Stimulated activated CD4-positive, alpha-beta T cell treated with anti-CD3 and anti-CD28 coated beads, Interleukin-12 subunit alpha, Interleukin-12 subunit beta, amount 100 ng/mL, for 48 hours (primary cell): ENCODE measurements around the gene FERMT1.

Experiments
- DNase-seq, 3 donors: peaks; one replicate each; pipeline ENCODE4 v3.0.0-alpha.2; 2020; ENCODE audit warnings: low read depth in 2 of 3, low spot score in 1 of 3

FERMT1 gene, protein sequence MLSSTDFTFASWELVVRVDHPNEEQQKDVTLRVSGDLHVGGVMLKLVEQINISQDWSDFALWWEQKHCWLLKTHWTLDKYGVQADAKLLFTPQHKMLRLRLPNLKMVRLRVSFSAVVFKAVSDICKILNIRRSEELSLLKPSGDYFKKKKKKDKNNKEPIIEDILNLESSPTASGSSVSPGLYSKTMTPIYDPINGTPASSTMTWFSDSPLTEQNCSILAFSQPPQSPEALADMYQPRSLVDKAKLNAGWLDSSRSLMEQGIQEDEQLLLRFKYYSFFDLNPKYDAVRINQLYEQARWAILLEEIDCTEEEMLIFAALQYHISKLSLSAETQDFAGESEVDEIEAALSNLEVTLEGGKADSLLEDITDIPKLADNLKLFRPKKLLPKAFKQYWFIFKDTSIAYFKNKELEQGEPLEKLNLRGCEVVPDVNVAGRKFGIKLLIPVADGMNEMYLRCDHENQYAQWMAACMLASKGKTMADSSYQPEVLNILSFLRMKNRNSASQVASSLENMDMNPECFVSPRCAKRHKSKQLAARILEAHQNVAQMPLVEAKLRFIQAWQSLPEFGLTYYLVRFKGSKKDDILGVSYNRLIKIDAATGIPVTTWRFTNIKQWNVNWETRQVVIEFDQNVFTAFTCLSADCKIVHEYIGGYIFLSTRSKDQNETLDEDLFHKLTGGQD

DNA sequence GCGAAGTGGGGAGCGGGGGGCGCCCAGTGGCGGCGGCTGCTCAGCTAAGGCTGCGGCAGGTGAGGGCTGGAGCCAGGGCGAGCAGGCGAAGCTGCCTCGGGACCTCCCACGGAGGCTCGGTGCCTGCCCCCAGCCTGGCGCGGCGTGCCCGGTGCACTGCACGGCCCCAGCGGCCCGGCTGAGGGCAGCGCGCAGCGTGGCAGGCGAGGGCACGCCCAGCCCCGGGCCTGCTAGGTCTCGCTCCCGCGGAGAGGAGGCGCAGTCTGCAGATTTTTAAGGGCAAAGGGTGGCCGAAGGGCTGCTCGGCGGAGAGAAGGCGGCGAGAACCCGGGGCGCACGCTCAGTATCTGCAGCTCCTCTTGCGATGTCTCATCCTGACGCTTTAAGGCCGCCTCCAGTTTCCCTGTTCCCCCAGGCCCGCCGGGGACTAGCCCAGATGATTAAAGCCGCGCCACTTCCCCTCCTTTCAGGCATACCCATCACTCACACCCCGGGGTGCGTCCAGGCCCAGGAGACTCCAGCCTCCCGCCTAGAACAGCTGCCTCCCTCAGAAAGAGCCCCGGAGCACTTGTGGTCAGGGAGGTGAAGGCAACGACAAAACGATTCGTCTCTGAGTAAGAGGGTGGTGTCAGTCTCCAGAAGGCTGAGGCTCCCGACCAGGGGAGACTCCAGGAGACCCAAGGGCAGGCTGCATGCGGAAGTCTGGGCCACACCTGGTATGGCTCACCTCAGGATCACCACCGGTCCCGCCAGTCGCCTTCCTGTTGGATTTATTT is at the start of gene FERMT1:
TSS of gene FERMT1 (minus strand) at position 158 of the 776 bp plus-strand sequence. CDS start 3,476 bp downstream, outside the sequence.
- peak; percentile 17 to 31 (median 20) for DNase-seq

DNA sequence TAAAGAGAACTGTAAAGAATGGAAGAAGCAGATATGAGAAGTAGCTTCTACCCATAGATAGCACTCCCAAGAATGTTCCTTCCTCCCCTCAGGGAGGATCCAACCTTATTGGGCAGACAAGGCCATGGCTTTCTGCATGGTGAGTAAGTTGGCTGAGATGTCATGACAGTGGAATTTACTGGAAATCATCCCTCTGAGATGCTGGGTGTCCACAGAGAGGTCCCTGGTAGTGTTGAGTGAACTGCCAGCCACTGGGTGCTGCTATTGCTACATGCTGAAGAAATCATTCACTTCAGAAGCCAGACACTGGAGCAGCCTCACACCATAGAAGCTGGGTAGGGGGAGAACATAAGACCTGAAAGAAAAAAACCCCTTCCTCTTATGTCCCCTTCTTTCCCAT is 46.4 kb upstream of the FERMT1 start:
- DNase-seq: no peak

DNA sequence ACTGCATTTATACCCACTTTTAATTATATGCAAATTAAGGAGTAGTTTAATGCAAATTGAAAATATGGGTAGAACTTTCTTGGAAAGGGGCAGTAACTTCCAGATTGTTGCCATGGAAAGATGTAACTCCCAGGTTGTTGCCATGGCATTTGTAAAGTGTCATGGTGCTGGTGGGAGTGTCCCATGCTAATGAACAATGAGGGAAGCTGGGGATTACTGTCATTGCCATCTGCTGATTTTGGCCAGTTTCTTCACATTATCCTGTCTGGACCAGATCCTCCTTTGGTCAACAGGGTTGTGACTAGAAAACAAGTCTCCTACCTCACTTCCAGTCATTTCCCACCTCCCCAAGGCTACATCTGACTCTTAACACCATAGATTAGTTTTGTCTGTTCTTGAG is 45.4 kb upstream of the FERMT1 start:
- DNase-seq: no peak

DNA sequence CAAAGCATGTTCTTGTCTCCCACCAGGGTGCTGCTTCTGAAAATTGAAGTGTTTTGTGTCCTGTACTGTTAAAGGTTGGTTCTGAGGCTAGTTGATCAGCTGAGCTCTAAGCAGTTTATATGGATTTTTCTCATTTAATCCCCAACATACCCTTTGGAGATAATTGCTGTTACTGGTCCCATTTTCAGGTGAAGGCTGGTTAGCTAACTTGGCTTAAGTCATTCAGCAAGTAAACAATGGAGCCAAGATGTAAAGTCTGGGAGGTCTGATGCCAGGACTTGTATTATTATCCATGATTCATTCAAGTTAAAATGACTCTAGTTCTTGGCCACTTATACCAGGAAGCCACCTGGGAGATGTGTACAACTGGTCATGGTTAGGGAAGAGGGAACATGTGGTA is 42.5 kb upstream of the FERMT1 start:
- DNase-seq: no peak

DNA sequence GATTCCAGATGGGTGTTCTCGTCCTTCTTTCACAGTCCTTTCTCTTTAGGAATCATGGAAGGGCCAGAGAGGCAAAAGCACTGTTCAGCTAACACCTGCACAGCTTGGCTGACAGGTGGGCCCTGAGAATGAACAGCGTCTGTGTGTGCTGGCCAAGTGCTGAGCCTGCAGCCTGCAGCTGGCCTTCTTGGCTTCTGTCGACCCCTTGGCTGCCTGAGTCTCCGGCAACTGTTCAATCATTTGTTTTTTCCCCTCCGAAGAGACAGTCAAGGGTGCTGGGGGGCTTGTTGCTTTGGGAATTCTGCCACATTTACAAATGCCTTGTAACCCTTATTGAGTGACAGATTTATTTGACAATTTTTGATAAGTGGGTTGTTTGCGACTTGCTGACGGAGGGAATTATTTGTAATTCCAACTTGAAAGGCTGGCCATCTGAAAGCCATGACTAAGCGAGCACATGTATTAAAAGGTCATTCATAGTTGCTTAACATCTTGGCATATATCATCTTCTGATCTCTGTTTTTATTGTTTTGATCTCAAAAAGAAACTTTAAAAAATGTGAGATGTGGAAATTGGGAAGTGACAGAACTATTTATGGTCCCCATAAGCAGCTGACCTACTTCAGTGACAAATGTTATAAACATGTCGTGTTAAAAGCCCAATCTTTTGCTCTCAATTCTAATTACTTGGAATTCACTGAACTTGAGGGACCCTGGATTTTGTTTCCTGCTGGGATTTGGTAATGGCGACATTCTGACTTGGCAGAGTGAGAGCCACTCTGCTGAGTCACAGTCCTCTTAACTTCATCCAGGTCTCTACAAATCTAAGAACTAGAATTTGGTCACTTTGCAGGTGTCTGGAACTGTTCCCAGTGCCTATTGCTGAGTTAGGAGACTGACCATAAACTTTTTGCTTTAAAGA is 41.9 kb upstream of the FERMT1 start:
- no peak for DNase-seq

DNA sequence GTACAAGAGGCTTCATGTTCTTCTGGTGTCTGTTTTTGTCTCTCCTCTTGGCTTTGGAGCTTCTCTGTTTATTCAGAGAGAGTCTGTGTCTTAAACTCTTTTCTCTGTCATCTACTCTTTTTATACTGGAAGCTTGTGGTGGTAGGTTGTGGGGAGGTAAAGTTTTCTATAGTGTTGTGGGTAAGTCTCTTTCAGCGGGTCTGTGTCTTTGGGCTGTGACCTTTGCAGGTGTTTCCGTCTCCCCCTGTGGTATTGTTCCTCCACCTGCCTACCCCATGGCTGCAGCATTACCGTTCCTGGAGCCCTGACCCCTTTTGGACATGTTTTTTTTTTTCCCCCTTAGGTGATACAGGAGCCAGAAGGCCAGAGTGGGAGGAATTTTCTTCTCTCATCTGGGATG is 37.9 kb upstream of the FERMT1 start:
- no peak for DNase-seq

DNA sequence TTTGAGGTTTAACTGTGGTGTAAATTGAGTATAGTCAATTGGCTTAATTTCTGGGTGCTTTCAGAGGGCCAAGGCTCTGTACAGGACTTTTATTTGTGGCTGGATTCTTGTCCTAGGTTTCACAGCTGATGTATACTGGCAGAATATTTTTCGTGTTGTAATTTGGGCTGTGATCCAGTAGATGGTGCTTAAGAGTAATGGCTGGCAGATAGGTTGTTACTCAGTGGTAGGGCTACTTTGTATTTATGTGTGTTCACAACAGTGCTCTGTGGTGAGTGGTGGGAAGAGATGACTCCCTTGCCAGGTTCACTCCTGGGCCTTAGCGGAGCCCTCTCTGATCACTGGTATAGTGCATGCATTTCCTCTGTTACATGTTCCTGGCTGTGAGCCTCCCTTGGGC is 34.5 kb upstream of the FERMT1 start:
- no peak for DNase-seq

DNA sequence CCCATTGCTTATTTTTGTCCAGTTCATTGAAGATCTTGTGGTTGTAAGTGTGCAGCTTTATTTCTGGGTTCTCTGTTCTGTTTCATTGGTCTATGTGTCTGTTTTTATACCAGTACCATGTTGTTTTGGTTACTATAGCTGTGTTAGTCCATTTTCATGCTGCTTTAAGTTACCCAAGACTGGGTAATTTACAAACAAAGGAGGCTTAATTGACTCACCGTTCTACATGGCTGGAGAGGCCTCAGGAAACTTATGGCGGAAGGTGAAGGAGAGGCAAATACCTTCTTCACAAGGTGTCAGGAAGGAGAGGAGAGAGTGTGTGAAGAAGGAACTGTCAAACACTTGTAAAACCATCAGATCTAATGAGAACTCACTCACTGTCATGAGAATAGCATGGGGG is 29.9 kb upstream of the FERMT1 start:
- DNase-seq: no peak

DNA sequence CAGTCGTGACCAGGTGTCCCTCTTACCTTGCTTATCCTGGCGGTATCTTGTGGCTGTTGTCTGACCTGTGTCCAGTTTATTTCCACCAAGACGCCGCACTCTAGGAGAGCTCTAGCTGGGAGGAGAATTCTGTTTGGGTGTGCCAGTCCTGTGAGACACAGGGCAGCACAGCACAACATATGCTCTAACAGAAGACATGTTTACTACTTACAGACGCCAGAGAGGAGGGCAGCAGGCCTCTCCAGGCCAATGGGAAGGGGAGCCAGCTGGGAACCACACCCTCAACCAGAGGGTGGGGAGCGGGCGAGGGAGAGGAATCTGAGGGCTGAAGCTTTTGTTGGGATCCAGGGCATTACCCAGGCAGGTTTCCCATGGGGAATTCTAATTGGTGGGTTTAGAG is 25.2 kb upstream of the FERMT1 start:
- no peak for DNase-seq

DNA sequence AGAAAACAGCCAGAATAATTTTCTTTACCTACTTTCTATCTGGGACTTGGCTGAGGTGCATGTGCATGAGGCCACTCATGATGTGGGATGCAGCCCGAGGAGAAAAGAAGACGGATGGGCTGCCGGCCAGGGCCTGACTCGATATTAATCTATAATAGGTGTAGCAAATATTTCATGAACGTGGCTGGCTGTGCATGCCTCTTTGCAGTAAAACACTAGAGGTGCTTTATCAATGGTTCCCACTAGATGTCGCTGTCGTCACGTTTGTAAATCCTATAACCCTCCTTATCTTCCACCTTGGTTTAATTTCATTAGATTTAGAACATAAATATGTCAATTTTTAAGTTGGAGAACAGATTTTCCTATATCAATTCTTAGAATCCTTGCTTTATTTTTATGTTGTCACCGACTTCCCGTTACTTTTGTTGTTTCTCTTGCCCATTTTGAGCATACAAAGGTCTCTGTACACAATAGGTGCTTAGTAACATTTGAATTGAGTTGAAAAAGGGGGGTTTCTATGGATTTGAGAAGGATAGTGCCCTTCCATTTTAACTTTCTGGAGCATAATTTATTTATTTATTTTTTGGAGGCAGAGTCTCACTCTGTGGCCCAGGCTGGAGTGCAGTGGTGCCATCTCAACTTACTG is 19.6 kb upstream of the FERMT1 start:
- peak in 1 of 3 donors; percentile 43 for DNase-seq

DNA sequence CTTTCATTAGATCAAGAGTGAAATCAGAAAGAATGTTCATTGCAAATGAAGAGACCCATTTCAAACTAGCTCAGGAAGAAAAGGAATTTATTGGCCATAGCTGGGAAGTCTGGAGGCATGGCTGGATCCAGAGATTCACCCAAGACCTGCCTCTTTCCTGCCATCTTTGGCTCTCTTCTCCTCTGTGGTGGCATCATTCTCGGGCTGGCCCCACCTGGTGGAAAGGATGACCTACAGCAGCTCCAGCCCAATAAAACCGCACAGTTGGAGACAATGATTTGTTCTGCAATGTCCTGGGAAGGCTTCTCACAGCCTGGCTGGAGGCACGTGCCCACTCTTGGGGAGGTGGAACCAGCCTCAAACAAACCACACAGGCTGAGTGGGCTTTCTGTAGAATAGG is 18.1 kb upstream of the FERMT1 start:
- DNase-seq: peak in 1 of 3 donors; percentile 5

DNA sequence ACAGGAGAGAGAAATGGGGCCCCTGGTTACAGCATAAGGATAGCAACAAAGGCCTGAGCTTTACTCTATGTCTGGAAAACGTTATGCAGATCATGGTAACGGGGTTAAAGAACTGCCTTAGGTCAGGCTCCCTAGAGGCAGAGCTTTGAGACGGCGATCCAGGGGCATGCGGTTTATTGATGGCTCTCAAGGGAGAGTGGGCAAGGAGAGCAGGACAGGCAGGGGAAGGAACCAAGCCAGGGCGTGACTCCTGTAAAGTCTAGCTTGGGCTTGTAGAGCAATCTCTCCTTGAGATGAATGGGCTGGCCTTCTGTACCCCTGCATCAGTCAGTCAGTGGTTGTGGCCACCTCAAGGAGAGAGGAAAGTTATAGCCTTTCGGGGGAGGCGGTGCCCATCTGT is 12.5 kb upstream of the FERMT1 start:
- DNase-seq: no peak

DNA sequence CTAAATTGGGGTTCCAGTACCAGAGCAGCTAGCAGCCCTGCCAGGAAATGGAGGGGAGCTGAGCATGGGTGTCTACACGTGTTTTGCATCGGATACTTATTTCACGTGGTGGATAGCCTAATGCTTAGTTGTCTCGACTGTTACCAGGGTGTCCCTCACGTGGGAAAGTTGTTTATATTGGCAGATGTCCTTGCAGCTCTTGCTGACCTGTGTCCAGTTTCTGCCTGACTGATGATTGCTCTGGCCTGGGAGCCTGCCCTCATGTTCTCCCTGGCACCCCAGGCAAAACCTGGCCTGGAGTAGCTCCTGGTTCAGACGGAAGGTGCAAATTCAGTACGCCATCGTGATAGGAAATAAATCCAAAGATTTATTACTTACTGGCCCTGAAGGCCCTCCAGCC is 11.8 kb upstream of the FERMT1 start:
- DNase-seq: no peak

DNA sequence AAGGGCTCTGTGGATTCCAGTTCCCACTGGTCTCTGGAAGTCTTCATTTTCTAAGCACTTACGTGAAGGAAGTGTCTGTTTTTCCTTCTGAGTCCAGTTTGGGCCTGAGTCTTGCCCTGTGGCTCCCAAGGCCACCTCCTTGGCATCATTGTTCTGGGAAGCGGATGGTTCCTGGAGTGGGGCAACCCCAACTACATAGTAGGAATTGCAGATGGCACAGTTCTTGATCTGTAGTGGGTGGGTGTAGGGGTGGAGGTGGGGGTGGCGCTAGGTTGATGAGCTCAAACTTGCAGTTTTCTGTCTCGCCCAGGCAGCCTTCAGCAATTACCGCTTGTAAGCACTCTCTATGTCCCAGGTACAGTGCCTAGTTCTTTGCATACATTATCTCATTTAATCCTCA is 7.2 kb upstream of the FERMT1 start:
- no peak for DNase-seq

DNA sequence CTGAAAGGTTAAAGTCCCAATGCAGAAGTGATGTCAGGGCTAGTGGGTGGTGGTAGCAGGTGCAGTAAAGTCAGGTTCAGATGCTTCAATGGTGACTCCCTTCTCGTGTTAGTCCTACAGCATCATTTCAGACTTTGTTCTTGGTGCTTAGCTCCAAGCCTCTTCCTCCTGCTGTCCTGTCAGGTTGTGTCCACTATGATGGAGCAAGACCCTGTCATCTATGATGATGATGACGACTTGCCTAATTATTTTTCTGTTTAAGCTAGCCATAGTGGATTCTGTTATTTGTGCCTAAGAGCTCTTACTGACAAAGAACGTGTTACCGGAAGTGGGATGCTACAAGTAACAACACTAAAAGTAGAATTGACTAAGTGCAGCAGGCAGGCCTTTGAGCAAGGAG is 5.0 kb upstream of the FERMT1 start:
- no peak for DNase-seq

DNA sequence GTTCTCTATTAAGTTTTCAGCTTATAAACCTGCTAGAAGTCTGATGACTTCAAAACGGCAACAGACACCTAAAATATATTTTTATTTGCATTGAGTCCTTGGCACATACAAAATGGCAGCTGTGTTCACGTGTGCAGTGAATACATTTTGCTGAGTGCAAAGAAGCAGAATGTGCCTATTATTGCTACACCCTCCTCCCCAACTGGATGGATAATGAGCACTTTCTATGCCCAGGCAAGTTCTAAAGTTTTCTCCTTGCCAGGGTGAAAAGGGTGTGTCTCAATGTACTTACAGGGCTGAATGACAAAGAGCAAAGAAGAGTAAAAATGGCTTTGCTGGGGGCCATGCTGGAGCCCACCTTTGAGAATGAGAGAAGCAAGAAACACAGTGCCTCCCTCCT is 4.0 kb upstream of the FERMT1 start:
- no peak for DNase-seq

DNA sequence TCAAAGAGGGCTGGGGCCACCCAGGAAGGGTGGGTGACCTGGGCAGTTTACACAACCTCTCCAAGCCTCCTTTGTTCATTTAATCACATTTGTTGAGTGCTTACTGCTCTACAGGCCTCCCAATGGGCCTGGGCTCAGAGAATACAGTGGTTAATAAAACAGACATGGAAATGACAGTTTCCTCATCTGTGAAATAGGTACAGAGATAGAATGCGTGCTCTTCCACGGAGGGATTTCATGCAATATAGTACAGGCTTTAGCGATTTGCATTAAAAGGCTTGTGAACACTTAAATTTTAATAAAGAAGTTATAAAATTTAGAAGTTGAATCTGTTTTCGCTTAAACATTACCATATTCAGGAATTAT is 802 bp upstream of the FERMT1 start:
- DNase-seq: no peak

DNA sequence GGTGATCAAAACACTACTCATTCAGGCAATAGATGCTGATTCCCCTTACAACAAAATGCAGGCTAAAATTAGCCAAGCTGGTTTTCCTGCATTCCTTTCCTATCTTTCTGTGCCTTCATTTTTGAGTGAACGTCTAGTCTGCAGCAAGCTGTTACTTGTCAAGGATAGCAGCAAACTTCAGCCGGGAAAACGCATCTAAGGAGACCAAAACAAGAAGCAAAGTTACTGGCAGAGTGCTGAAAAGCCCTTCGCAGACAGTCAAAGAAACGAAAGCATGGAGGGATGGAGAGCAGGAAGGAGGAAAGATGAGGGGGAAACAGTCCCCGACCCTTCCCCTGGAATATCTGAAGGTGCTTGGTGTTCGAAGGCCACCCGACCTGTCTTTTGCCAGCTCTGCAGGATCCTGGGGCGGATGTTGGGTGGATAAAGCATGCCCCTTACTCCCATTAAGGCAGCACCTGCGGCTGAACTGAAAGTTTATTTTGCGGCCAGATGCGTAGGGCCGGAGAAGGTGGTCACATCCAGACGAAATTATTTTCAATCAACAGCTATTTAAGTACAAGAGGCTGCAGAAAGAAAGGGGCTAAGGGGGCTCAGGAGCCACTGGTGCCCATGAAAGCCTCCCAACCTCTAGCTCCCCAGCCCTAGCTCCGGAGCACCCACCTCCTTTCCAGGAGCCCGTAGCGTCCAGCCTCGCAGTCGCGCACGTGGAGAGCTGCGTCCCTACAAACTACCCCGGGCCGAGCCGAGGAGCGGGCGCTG is 538 bp downstream of the FERMT1 start:
- DNase-seq: peak in 1 of 3 donors; percentile 1

DNA sequence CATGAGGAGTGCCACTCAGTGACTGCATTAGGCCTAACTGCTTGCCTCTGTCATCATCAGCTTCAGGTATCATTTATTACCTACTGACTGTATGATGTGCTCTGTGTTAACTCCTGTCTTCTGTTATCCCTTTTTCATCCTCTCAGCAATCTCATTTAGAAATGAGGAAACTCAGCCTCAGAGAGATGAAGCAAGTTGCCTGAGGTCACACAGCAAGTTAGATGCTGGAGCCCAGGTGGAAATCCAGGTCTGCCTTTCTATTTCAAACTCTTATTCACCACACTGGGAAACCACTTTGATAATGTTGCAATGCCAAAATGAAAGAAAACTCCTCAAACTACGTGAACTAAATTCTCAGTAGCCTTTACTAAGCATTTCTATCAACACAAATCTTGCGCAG is 1.3 kb downstream of the FERMT1 start:
- no peak for DNase-seq

DNA sequence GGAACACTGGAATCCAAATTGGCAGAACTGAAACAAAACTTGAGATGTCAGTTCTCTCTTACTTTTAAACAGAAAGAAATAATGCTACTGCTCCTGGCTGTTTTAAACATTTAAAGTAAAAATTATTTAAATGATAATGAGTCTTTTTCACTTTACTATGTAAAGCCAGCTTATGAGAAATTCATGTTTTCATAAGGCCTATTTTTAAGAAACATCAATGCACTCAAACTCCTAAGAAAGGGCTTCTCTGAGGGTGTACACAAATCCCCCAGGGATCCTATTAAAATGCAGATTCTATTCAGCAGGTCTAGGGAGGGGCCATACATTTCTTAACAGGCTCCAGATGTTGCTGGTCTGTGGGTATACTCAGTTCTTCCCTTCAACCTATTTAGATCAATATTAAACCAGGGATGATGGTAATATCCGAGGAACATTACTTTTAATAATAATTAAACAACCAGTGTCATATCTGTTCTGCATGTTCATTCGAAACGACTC is 2.3 kb downstream of the FERMT1 start:
- no peak for DNase-seq
